ELR (cell line): ENCODE data around the gene SNRPB.

Source experiments
- DNase-seq: peaks from one replicate; pipeline ENCODE4 v3.0.0-alpha.2; 2015; ENCODE audit warnings: low read depth

SNRPB gene

GRCh38 chr20:2420510-2420909 lies 50.1 kb downstream of the SNRPB start:
- no peak for DNase-seq

DNA sequence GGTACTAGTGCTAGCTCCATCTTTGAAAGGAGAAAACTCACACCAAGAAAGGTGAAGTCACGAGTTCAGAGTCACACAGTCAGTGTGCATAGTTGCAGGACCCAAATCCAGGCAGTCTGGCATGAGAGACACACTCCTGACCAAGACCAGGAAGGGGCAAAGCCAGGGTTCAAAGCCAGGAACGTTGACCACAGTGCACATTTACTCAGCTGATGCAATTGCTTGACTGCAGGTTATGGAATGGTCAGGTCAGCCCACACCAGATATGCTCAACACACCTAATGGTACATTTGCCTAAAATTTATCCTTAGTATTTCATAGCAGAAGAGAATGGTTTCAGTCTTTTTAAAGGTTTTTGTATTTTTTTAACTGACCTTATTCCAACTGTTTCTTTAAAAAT lies 52.2 kb downstream of the SNRPB start:
- no peak for DNase-seq

DNA sequence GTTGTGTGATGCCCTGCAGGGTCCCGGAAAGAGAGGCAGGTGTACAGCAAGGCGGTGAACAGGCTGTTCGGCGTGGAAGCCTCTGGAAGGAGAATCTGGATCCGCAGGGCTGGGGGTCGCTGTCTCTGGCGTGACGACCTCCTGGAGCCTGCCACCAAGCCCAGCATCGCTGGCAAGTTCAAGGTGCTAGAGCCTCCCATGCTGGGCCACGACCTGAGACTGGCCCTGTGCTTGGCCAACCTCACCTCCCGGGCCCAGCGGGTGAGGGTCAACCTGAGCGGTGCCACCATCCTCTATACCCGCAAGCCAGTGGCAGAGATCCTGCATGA lies 53.4 kb downstream of the SNRPB start:
- no peak for DNase-seq

- DNase-seq = no peak
Measured at GRCh38 chr20:2416541-2417212, 53.9 kb downstream of the SNRPB start.
